Astrocyte of the hippocampus (primary cell): ENCODE results near the gene UBE2F.

Experiments used
- DNase-seq: peaks from one replicate; pipeline ENCODE4 v3.0.0; 2011; ENCODE audit warnings: low read depth, low spot score

UBE2F gene

GRCh38 chr2:237966565-237967462 is at the start of gene UBE2F:
UBE2F (plus strand) TSS chr2:237967014; CDS start chr2:237973108, 6,094 bp downstream.
- peak; percentile 98 for DNase-seq

GRCh38 chr2:237917696-237918374 is 49.0 kb upstream of the UBE2F start:
- no peak for DNase-seq

GRCh38 chr2:237919593-237919992 is 47.2 kb upstream of the UBE2F start:
- DNase-seq: no peak

GRCh38 chr2:237920673-237921072 is 46.1 kb upstream of the UBE2F start:
- no peak for DNase-seq

DNA sequence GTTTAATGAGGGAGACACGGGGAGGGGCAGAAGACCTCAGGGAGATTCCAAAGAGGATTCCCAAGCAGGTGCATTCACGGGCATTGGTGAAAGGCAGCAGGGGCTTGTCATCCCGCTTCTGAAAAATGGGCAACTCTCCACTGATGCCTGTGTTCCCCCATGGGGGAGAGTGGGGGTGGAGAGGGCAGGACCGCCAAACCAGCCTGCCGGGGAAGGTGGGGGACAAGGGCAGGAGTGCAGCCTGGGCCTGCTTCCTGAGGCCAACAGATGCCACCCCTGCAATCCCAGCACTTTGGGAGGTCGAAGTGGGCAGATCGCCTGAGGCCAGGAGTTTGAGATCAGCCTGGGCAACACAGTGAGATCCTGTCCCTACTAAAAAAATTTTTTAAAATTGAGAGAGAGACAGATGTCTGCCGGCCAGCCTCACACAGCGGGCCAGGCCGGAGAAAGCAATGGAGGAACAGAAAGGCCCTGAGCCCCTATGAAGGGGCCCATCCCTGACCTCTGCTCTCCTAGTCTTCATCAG is 44.8 kb upstream of the UBE2F start:
- DNase-seq: no peak

DNA sequence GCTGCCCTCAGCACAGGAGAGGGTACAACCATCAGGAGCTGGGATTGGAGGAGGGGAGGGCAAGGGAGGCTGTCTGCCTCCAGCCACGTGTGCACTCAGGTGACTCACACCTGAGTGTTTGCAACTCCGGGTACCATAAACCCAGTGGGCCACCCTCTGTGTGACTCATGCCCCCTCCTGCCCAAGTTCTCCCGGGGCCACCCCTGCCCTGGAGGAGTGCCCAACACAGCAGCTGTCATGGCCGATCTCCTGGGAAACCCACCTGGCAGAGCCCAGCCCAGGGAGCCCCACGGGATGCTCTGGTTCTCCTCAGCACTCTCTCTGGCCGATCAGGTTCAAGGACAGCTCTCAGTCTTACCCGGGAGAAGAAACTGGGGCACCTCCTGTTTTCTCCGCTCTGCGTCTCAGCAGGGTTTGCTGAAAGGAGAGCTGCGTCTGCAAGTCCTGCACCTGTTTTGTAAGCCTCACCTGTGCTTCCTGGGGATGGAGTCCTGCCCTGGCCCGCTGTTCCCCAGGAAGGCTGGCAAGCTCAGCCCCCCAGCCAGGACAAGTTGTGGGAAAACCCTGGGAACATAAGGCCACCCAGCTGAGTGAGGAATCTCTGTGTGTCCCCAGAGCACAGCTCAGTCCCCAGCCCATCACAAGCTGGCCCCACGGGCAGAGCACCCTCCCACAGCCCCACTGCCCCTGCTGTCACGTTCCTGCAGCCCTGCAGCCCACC is 44.0 kb upstream of the UBE2F start:
- no peak for DNase-seq

DNA sequence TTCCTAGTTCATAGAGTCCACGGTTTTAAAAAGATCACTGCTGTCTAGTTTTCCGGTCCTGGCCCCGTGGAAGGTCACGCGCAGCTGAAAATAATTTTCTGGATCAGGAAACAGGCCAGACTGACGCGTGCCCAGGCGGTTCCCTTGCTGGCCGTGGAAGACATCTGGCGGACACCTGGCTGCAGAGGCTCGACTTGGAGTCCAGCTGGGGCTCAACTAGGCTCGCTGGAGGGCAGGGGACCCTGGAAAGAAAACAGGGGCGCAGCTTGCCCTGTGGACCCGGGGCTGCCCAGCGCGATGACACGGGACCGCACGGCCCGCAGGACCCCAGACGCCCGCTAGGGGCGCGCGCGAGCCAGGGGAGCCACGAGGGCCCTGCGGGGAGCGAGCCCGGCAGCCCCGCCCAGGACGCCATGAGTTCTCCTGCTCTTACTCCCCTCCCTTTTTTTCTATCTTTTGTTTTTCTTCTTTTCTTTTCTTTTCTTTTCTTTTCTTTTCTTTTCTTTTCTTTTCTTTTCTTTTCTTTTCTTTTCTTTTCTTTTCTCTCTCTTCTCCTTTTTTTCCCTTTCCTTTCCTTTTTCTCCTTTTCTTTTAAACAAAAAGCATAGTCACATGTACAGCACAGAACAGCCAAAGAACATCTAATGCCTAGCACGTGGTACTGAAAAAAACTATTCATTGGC is 43.2 kb upstream of the UBE2F start:
- DNase-seq: peak; percentile 65

GRCh38 chr2:237924164-237924534 is 42.7 kb upstream of the UBE2F start:
- no peak for DNase-seq

- DNase-seq: no peak
Measured at GRCh38 chr2:237927135-237927534, 39.7 kb upstream of the UBE2F start.

DNA sequence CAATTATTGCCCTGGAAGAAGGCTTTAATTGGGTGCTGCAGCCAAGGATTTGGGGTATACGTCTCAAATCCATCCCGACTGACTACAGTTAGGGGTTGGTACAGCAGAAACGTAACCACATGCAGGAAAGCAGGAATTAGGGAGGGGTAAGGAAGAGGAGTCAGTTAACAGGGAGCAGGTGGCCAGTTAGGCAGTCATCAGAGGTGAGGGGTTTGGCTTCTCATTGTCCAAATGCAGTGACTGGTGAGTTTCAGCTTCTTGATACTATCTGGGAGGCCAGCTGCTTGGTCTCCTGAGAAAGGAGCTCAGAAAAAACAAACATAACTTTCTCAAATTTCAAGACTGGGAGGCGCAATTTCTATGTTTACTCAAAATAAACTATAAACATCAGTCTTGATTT is 38.8 kb upstream of the UBE2F start:
- DNase-seq: no peak

GRCh38 chr2:237929979-237930378 is 36.8 kb upstream of the UBE2F start:
- DNase-seq: no peak

- peak; percentile 23 for DNase-seq
Measured at GRCh38 chr2:237931205-237931721, 35.6 kb upstream of the UBE2F start.

DNA sequence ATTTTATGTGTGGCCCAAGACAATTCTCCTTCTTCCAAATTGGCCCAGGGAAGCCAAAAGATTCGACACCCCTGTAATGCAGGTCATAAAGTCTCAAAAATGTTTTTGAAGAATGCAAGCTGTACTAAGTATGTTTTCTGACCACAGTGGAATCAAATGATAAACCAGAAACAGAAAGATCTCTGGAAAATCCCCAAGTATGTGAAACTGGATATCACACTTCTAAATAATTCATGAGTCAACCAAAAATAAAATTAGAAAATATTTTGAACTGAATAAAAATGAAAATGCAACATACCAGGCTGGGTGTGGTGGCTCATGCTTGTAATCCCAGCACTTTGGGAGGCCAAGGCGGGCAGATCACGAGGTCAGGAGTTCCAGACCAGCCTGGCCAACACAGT is 34.1 kb upstream of the UBE2F start:
- peak; percentile 42 for DNase-seq

DNA sequence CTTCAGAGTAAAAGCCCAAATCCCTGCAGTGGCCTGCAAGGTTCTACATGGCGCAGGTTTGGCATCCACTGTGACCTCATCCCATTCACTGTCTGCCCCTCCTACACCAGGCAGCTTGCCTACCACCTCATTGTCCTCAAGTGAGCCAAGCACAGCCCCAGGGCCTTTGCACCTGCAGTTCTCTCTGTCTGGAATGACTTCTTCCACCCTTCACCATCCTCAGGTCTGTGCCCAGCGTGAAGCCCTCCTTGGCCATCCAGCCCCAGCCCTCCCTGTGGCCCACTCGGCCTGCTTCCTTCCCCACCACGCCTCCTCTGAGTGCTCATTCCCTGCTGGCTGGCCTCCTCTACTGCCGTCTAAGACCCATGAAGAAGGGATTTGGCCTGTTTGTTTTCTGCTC is 32.6 kb upstream of the UBE2F start:
- no peak for DNase-seq

- no peak for DNase-seq
Measured at GRCh38 chr2:237935740-237936452, 30.9 kb upstream of the UBE2F start.

DNA sequence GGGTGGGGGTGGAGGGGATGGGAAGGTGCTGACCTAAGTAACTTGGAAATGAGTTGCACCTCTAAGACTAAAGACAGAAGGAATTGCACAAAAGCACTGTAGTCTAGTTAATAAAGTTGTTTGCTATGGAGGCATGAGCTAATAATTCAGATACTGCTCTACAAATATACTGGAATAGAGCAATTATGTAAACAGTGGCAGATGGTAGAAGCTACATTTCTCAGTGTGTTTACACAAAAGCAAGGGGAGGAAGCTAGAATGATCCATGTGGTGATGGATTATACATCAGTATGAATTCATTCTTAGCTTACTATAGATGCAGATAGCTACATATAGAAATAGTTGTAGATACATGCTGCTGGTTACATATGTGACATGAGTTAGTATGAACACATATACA is 27.6 kb upstream of the UBE2F start:
- DNase-seq: no peak

- DNase-seq: no peak
Measured at GRCh38 chr2:237940828-237941227, 26.0 kb upstream of the UBE2F start.

DNA sequence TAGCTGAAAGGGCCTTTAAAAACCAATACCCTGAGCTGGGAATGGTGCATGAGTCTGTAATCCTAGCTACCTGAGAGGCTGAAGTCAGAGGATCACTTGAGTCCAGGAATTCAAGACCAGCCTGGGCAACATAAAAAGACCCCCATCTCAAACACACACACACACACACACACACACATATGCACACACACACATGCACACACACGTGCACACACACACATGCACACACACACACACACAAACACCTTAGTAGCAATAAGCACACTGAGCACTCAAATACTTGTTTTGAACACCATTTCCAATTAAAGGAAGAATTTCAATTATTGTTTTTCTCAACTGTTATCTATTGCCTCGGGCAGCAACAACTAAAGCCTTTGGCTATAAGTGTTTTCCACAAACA is 25.6 kb upstream of the UBE2F start:
- DNase-seq: no peak

- DNase-seq: no peak
Measured at GRCh38 chr2:237942513-237942899, 24.3 kb upstream of the UBE2F start.

GRCh38 chr2:237943395-237944094 is 23.3 kb upstream of the UBE2F start:
- DNase-seq: no peak
